NCI-H1105 treated with DMSO at 0.1 percent for 48 hours (cell line): ENCODE measurements around the gene SCRG1.

Experiments used
- DNase-seq: peaks from one replicate; lab custom pipeline; 2025; lab: John Stamatoyannopoulos, UW

Gene SCRG1

GRCh38 chr4:173362666-173363065 lies 36.2 kb downstream of the SCRG1 start:
- peak; percentile 75 for DNase-seq

DNA sequence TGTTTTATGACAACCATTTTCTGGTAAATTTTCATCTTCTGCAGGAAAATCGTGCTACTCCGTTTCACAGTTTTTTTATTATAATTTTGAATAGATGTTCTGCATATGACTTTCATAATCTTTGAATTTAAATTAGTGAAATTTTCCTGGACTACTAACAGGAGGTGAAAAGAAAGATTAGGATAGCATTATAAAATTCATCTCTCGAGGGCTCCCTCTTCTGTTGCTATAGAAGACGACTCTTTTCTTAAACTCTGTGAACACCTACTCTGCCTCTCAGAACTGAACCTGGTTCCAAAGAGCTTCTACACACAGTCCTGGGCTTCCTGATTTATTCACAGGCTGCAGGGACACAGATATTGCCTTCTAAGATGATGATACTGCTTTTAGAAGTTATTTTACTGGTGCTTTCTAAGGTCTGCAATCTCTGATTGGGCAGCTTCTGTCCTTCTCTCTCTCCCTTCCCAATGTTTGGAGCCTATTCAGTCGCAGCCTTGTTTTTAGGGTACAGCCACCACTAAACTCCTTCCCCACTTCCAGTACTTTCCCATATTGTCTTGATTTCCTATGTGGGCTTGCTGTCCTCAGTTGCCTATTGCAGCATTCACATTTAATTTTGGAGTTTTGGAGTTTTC lies 38.2 kb downstream of the SCRG1 start:
- DNase-seq = no peak

GRCh38 chr4:173357939-173358338 lies 41.0 kb downstream of the SCRG1 start:
- DNase-seq = peak; percentile 34

- DNase-seq = no peak
Measured at GRCh38 chr4:173347467-173347866, 51.4 kb downstream of the SCRG1 start.

DNA sequence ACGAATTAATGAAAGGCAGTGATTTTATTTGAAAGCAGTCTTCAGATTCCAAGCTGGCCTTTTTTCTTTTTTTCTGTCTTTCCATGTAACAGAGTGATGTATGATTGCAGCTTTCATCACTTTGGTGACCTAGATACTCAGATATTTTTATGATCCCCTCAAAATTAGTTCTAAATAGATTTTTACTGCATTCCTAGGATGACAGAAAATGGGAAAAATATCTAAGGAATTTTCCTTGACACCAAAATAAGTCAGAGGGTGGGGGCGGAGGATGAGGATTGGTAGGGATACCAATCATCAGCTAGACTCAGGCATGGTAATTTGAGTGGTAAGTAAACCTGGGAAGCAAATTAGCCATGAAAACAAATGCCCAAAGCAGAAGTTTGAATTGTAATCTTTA lies 52.8 kb downstream of the SCRG1 start:
- DNase-seq = no peak

DNA sequence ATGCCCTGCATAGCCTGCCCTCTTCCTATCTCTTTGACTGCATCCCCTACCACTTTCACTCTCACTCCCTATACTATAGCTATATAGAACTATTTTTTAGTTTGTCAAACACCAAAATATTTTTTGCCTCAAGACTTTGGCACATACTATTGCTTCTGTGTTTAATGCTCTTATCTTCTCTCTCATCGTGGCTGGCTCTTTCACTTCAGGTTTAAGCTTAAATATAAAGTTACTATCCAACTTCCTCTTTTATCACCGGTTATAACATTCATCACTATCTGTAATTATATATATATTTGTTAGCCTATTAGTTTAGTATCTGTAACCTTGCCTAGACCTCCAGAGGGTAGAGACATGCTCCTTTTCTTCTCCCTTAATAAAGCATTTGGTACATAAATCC lies 53.3 kb downstream of the SCRG1 start:
- no peak for DNase-seq

GRCh38 chr4:173343832-173344397 lies 55.0 kb downstream of the SCRG1 start:
- DNase-seq = no peak

- DNase-seq = no peak
Measured at GRCh38 chr4:173337463-173337862, 61.5 kb downstream of the SCRG1 start.

- peak; percentile 86 for DNase-seq
Measured at GRCh38 chr4:173334891-173335752, 63.8 kb downstream of the SCRG1 start.
